Hippocampal formation (tissue), 2 donors: ENCODE data around the gene PEX1.
A peak's percentile ranks its signal among the peaks of the same experiment; 100 is the strongest.
"Not testable (repeated sequence)": the region's sequence is repeated elsewhere in the genome, so short reads cannot be mapped to it uniquely, and the experiment has no call there.

Experiments used
- DNase-seq, 2 donors: peaks; one replicate each; lab custom pipeline; 2025; lab: John Stamatoyannopoulos, UW

Gene PEX1

DNA sequence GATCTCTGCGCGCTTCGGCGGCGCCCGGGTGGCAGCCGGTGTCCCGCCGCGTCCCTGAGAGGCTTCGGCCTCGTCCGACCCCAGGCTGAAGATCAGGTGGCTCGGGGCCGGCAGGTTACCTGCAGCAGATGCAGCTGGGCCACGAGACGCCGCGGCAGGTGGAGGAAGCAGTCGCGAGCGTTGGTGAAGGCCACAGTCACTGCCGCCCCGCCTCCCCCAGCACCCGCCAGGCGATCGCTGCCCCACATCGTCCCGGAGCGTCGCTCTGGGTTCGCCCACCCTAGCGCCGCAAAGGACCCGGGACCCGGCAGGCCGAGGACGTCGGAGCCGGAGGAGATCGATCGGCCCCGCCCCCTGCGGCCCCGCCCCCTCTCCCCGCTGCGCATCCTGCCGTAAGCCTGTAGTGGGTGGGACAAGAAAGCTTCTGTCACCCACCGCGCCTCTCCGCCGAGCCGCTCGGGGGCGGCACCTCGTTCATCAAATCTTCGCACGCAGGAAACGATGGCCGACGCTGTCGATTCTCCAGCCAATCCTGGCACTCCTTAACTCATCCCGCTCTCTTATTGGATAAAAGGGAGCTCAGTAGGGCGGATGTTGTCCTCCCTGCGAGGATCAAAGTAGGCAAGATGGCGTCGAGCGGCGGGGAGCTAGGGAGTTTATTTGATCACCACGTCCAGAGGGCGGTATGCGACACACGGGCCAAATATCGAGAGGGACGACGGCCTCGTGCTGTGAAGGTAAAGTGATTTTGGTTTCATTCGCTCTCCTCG lies at the start of gene PEX1, which contains the start of gene RBM48:
TSS of gene PEX1 (minus strand) at position 333 of the 770 bp plus-strand sequence. CDS start at position 248, 85 bp downstream.
TSS of gene RBM48 (plus strand) at position 608 of the 770 bp plus-strand sequence. CDS start at position 627, 19 bp downstream.
- peak; percentile 95 to 99 for DNase-seq

DNA sequence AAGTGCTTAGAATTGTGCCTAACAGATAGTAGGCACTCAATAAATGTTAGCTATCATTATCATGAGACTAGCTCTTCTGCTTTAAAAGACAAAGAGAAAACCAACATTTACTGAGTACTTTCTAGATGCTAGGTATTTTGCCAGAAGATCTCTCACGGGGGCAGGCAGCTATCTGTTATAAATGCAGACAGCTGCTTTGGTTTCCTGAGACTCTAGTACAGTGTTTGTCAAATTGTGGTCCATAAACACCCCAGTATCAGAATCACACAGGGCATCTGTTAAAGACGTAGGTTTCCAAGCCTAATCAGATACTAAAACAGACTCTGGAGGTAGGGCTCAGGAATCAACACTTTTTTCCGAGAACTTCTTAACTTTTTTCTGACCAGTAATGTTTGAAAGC lies 48.0 kb upstream of the PEX1 start:
- no peak for DNase-seq

DNA sequence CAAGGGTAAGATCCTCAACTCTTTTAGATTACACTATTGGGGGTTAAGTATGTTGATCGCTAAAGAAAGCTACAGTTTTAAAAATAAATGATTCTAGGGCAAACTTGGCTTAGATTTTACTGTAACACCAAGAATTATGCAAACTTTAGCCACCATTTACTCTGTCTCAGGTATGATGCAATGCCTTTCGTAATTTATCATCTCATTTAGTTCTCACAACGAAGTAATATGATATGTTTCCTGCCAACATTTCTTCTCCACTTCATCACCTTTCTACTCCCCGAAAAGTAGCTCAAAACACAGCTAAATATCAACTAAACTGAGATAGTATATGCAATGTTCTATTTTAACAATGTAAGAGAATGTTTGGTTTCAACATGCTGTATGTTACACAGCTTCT lies 40.8 kb upstream of the PEX1 start:
- DNase-seq = no peak

DNA sequence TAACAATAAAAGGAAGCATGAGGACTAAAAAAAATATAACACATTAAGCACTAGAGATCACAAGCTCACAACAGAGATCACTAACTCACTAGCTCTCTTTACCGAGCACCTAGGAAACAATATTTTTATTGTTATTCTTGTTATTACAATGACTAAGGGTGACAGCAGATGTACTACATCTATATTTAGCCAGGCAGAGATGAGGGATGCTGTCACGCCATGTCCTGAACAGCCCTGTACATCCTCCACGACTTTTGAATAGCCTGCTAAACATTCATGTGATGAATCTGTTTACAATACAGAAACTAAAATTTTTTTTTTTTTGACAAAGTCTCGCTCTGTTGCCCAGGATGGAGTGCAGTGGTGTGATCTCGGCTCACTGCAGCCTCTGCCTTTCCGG lies 39.1 kb upstream of the PEX1 start:
- peak in 1 of 2 donors; percentile 27 for DNase-seq

DNA sequence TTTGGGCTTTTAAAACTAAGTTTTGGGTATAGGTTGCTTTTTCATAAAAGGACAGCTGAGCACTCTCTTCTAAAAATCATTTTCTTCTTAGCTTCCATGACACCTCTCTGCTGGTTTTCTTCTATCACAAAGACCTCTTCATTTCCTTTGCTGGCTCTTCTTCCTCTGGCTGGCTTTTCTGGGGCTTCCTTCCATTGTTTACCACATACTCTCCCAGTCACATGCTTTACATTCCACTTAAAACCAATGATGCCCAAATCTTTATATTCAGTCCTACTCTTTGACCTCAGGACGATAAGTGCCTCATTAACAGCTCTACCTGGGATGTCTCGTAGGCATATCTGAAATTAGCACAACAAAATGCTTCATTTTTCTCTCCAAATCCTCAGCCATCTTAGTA lies 35.0 kb upstream of the PEX1 start:
- no peak for DNase-seq

DNA sequence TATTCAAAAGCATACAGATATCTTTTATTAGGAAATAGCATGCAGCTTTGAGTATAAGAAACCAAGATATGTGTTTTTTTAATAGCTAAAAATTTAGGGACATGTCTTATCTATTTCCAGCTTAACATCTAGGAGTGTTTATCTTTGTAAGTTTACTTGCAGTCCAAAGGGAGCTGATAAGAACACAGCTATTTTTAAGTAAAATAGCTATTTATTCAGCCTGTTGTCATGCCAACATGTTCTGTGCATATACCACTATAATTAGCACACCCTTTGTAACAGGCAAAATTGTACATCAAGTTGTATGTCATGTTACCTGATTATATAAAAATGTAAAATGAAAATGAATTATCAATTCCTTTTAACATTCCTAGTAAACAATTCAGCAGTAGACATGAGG lies 32.3 kb upstream of the PEX1 start:
- no peak for DNase-seq

DNA sequence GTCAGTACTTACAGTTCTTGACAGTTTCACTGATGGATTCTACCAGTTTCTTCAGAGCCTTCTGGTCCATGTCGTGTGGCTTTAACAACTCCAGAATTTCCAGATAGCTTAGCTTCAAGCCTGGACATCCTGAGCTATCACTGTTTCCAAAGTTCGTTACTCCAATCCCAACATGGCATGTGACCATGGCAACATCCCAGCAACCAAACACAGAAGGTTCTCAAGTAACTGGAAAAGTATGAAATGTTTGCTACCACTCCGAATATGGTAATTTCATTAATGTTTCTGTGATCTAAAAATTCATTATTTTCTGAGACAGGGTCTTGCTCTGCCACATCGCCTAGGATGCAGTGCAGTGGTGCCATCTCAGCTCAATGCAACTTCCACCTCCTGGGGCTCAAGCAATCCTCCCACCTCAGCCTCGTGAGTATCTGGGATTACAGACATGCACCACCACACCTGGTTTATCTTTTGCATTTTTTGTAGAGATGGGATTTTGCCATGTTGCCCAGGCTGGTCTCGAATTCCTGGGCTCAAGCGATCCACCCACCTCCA lies 29.6 kb upstream of the PEX1 start:
- DNase-seq = no peak

DNA sequence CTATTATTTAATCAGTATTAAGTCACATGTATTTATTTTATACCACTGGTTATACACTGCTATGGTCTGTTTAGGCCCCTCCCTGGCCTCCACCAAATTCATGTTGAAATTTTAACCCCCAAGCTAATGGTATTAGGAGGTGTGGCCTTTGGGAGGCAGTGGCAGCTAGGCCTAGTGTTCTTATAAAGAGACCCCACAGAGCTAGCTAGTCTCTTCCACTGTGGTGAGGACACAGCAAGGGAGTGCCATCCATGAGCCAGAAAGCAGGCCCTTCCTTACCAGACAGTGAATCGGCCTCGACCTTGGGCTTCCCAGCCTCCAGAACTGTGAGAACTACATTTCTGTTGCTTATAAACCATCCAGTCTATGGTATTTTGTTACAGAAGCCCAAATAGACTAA lies 28.9 kb upstream of the PEX1 start:
- no peak for DNase-seq

DNA sequence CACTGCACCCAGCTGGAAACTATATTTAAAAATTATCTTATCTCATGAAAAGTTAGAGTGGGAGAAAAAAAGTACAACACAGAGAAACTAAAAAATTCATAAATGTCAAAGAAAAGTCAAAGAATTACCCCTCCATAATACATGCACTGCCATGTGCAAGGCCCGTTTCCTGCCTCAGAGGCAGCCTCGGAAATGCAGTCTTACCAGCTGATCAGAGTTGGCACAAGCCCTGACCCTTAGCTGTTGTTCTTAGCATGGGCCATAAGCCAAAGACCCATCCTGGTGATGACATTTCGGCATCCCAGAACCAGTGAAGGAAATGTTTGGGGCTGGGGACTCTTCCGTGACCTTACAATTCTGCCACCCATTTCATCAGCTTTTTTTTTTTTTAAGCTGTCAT lies 21.9 kb upstream of the PEX1 start:
- DNase-seq = no peak

DNA sequence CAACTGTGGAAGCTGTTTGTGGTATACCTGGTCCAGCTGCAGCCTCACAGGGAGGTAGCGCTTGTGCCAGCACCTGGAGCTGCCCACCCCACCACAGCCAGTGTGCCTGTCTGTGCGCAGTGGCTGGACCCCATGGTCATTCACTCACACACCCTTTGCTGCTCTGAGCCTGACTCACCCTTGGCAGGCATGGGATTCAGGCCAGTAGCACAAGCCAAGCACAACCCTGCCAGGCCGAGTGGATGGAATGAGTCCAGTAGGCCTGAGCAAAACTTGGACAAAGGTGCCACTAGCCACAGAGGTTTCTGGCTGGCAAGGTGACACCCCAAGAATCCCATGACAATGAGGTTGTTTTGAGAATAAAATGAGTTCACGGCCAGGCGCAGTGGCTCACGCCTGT lies 19.3 kb upstream of the PEX1 start:
- no peak for DNase-seq

DNA sequence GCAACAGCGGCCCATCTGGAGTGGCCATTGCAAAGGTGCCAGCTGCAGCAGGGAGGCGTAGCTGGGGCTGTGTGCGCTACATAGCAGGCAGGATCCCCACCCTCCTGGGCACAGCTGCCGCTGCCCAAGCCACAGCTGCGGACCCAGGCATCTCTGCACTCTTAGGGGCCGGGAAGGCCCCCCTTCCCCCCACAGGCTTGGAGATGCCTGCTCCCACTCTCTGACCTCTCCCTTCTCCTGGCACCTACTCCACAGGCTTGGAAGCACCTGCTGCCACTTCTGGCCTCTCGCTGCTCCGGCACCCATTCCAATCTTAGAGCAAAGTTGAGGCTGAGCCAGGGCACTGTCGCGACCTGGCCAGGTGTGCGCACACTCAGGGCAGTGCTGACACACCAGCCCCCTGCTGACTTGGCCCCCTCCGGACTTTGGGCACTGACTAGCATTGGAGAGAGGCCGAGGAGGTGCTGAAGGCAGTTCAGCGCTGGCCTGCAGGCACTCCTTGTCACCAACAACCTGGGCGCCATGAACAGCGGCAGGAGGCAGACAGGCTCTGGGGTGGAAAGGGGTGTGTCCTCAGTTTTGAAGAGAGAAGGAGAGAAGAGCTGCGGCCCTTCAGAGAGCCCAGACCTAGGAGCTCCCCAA lies 18.7 kb upstream of the PEX1 start:
- DNase-seq = no peak

DNA sequence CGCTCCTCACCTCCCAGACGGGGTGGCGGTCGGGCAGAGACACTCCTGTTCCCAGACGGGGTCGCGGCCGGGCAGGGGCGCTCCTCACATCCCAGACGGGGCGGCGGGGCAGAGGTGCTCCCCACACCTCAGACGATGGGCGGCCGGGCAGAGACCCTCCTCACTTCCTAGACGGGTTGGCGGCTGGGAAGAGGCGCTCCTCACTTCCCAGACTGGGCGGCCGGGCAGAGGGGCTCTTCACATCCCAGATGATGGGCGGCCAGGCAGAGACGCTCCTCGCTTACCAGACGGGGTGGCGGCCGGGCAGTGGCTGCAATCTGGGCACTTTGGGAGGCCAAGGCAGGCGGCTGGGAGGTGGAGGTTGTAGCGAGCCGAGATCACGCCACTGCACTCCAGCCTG lies 16.8 kb upstream of the PEX1 start:
- DNase-seq = not testable (repeated sequence)

DNA sequence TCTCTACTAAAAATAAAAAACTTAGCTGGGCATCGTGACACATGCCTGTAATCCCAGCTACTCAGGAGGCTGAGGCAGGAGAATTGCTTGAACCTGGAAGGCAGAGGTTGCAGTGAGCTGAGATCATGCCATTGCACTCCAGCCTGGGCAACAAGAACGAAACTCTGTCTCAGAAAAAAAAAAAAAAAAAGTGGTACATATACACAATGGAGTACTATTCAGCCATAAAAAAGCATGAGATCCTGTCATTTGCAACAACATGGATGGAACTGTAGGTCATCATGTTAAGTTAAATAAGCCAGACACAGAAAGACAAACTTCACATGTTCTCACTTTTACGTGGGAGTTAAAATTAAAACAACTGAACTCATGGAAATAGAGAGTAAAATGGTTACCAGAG lies 15.2 kb upstream of the PEX1 start:
- not testable (repeated sequence) for DNase-seq

DNA sequence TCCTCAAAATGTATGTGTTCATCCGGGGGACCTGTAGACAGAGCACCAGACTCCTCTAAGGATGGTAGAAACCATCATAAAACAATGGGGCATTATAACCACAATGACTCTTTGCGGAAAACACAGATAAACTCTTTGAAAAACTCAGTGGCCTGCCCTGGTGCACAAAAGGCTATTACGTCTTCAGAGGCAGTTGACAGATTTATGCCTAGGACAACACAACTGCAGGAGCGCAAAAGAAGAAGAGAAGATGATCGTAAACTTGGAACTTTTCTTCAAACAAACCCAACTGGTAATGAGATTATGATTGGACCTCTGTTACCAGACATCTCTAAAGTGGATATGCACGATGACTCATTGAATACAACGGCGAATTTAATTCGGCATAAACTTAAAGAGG lies 6.3 kb upstream of the PEX1 start:
- DNase-seq = no peak

DNA sequence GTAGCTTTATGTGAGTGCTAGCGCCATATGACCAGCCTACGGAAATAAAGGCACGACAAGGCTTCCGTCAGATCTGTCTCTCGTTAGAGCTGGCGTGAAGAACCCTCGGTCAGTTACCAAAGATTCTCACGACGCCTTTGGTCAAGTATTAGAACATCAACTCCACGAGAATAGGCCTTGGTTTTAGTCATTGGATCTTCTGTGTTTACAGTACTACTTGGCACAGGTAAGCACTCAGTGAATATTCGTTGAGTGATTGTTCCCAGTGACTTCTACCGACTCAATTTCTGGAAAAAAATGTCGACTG lies 591 bp upstream of the PEX1 start:
- no peak for DNase-seq

DNA sequence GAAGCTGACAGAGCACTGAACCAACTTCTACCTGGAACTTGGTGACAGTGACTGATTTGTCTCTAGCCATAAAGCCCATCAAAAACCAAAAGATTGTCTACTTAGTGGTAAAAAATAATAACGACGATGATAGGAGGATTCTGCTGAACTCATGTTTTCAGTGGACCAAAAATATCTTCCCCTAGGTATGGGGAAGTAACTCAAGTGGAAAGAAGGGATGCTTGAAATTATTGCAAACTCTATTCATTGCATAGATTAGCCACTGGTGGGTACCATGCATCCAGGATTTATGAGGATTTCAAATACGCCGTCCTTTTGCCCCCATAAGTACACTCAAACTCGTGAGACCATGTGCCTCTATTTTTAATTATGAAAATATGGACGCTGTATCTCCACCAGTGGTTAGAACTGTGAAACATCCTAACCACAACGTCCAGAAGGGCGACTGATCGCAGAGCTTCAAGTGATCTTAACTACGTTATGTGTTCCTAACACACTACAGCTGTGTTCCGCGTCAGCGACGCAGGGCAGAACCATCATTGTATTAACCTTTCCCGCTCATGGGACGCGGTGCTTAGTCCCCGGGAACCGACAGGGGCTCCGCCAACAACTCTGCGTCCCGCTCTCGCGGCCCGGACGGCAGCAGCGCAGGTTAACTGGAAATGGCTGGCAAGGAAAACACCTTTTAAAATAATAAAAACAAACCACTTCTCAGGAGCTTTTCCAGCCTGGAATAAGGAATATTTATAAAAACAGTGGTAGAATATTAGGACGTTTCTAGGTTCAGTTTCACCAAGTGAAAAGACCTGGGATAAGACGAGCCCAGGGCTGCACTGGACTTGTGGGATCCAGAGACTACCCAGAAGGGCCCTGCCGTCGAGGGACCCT lies 776 bp downstream of the PEX1 start:
- peak in 1 of 2 donors; percentile 13 for DNase-seq

DNA sequence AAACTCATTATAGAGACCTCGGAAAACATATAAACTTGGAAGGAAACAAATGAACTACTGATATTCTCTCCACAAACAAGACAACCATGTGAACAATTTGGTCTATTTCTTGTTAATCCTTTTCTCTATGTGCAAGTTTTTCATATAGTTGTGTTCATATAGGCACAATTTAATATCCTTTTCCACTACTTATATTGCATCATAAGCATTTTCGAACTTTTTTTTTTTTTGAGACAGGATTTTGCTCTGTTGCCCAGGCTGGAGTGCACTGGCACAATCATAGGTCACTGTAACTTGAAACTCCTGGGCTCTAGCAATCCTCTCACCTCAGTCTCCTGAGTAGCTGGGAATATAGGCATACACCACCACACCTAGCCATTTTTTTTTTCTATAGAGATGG lies 5.2 kb downstream of the PEX1 start:
- DNase-seq = no peak

DNA sequence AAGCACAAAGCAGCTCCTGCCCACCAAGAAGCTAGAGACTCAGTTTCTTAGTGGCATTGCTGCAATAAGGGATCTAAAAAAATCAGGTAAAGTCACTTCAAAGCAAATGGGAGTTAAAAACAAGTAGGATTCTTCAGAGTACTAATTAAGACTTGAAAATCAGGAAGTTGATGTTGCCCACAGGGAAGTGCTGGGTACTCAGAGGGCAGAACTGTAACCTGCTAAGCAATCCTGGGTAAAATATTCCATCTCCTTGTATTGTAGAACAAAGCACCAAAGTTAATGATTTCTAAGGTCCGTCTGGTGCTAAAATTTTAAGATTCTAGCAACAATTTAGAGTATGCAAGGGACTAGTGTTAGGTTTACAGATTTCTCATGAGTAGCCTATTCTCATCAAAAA lies 8.3 kb downstream of the PEX1 start:
- no peak for DNase-seq

DNA sequence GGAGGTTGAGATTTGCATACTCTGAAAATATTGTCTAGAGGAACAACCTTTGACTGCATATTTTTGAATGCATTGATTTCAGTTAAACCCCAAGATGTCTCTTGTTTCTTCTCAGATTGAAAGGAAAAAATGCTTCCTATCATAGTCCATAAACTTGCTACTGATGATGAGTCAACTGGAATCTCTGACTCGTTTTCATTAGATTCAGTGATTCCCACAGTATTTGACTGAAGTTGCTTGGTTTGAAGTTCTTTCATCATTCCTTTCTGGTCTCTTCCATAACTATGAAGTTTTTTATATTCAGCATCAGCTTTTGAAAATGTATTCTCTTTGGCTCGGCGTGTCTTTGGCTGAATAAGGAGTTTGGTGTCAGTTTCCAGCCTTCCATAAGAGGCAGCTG lies 10.7 kb downstream of the PEX1 start:
- DNase-seq = no peak

DNA sequence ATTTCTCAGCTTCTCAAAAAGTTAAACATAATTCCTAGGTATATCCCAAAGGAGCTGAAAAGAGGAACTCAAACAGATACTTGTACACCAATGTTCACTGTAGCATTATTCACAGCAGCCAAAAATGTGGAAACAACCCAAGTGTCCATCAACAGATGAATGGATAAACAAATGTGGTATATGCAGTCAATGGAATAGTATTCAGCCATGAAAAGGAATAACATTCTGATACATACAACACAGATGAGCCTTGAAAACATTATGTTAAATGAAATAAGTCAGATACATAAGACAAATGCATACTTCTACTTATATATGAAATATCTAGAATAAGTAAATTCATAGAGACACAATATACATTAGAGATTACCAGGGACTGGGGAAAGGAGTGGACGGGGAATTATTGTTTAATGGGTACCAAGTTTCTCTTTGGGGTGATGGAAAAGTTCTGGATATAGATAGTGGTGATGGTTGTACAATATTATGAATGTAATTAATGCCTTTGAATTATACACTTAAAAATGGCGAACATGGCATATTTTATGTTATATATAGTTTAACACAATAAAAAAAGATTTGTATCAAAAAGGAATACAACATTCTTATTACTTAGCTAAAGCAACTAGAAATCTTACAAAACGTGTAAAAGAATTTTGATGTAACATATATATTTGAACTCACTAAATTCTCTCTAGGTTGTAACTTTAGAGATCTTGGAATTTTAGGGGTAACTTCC lies 15.0 kb downstream of the PEX1 start:
- DNase-seq = no peak

DNA sequence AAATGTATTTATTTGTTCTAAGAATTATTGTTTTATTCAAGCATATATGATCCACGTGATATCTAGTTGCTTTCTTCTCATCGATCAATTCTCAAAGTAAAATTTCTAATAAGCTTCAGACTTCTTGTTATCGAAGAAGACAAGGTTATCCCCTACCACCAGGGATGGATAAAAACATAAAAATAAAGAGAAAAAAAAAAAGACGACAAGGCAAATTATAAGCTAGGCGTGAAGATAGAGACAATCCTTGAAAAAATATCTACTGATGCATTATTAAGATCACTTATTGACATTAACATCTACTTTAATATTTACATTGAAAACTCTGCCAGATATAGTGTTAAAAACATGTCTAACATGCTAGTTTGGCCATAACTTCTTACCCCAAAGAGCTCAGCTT lies 19.4 kb downstream of the PEX1 start:
- DNase-seq = no peak

DNA sequence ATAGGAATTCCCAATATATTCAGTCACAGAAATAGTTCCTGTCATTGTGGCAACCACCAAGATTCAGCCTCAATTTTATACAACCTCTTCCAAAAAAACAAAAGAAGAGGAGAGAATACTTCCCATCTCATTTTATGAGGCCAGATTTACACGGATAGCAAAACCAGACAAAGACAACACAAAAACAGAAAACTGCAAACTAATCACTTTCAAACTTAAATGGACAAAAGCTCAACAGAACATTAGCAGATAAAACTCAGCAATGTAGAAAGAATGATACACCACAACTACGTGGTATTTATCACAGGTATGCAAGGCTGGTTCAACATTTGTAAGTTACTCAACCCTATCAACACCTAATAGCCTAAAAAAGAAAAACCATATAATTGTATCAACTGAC lies 22.0 kb downstream of the PEX1 start:
- no peak for DNase-seq
